GM12873 (cell line): ENCODE measurements around the gene LRP4.

ENCODE experiments used
- TF ChIP-seq, protein P1 (sequence below): IDR thresholded peaks from 2 replicates; pipeline ENCODE4 v1.5.1; 2012; ENCODE audit warnings: low read depth, mild to moderate bottlenecking, moderate library complexity, low read length, control low read depth; ENCODE audit not compliant: insufficient read depth; ENCODE audit errors: missing control alignments

LRP4 gene

DNA sequence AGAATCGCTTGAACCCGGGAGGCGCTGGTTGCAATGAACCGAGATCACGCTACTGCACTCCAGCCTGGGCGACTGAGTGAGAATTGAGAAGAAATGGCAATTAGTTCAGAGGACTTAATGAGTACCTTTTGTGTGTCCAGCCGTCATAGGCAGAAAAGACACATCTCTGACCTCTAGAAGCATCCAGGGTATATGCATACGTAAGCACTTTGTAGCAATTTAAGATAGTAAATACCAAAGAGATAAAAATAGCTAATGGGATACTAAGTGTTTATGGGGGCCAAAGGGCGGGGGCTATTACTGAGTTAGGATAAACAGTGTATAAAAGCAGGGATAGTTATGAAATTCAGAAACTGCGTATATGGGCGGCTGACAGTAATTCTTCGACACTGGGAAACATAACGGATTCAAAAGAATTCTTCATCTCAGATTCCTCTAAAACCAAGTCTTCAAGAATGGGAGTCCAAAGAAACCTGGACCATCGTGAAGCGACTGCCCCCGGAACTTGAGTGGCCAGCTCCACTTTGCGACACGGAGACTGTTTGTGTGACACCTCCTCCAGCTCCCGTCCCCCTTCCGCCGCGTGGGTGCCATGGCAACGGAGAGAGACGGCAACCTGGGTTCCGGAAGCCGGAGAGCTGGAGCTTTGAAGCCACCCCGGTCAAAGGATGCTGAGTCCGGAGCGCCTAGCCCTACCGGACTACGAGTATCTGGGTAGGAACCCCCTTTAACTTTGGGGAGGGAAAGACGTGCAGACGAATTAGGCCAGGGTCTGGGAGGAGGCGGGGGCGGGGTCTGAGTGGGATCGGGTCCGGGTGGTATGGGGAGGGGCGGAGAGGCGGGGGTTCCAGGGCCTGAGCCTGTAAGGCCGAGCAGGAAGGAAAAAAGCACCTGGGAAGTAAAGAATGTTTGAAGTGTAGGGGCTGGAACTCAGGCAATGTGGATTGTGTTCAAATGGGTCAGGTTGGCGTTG is 18.1 kb upstream of the LRP4 start, which contains the start of gene CSTPP1:
Gene CSTPP1, plus strand, starts transcription at position 624 of the 973 bp plus-strand sequence. Its CDS starts 45 bp downstream, at position 669.
- TF ChIP-seq, protein P1, sequence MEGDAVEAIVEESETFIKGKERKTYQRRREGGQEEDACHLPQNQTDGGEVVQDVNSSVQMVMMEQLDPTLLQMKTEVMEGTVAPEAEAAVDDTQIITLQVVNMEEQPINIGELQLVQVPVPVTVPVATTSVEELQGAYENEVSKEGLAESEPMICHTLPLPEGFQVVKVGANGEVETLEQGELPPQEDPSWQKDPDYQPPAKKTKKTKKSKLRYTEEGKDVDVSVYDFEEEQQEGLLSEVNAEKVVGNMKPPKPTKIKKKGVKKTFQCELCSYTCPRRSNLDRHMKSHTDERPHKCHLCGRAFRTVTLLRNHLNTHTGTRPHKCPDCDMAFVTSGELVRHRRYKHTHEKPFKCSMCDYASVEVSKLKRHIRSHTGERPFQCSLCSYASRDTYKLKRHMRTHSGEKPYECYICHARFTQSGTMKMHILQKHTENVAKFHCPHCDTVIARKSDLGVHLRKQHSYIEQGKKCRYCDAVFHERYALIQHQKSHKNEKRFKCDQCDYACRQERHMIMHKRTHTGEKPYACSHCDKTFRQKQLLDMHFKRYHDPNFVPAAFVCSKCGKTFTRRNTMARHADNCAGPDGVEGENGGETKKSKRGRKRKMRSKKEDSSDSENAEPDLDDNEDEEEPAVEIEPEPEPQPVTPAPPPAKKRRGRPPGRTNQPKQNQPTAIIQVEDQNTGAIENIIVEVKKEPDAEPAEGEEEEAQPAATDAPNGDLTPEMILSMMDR: no peak

- TF ChIP-seq, protein P1: no peak
These were observed 11.7 kb upstream of the LRP4 start for GRCh38 chr11:46930089-46930488.

GRCh38 chr11:46920755-46921154 is 2.4 kb upstream of the LRP4 start:
- TF ChIP-seq, protein P1: no peak

DNA sequence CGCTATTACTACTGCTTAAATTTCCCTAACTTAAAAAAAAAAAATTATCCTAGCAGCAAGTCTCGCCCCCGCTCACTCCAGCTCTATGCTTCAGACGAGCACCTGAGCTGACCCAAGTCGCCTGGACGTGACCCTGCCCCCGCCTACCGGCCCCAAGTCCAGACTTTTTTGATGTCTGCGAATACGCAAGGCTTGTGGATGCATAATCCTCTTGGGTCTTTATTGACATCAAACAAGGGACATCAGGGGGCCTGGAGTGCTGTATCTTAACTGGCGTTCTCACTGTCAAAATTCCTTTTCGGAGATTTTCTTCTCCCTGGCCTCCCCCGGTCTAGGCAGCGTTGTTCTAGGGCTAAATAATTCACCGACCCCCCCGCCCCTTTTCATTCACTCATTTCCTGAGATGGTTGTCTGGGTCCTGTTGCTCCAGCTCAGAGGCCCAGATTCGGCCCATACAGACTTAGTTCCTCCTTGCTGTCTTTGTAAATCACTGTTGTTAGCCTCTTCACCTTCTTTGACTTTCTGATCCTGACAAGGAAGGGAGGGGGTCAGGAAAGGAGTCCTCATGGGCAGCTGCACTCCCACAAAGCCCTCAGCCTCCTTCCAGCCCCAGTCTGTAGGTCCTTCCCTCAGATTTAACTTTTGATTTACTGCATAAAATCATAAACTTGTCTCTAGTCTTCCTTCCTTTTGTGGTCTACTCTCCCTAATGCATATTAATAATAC is 601 bp upstream of the LRP4 start:
- TF ChIP-seq, protein P1: no peak

- TF ChIP-seq, protein P1: no peak
These were observed 628 bp downstream of the LRP4 start for GRCh38 chr11:46917762-46918082.

- TF ChIP-seq, protein P1: no peak
These were observed 1.1 kb downstream of the LRP4 start for GRCh38 chr11:46917109-46917761.
